Measurements from ENCODE around the gene RARB.

GRCh38 chr3:25442486-25442885 lies 14.4 kb downstream of the RARB start:
- TF ChIP-seq, protein P1, sequence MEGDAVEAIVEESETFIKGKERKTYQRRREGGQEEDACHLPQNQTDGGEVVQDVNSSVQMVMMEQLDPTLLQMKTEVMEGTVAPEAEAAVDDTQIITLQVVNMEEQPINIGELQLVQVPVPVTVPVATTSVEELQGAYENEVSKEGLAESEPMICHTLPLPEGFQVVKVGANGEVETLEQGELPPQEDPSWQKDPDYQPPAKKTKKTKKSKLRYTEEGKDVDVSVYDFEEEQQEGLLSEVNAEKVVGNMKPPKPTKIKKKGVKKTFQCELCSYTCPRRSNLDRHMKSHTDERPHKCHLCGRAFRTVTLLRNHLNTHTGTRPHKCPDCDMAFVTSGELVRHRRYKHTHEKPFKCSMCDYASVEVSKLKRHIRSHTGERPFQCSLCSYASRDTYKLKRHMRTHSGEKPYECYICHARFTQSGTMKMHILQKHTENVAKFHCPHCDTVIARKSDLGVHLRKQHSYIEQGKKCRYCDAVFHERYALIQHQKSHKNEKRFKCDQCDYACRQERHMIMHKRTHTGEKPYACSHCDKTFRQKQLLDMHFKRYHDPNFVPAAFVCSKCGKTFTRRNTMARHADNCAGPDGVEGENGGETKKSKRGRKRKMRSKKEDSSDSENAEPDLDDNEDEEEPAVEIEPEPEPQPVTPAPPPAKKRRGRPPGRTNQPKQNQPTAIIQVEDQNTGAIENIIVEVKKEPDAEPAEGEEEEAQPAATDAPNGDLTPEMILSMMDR (IDR thresholded peaks at IDR 0.05): no peak
- TF ChIP-seq EP300 (IDR thresholded peaks at IDR 0.05): no peak
